ENCODE results near the gene ZNF888. TPM values are rescaled to one million over a fixed set of nuclear protein-coding genes. Genes with fewer than 3 reads are reported as not detected.
A peak's percentile ranks its signal among the peaks of the same experiment; 100 is the strongest.
"Not testable (repeated sequence)": the region's sequence is repeated elsewhere in the genome, so short reads cannot be mapped to it uniquely, and the experiment has no call there.

Gene ZNF888
- total and polyA plus RNA-seq, 9 donors: 1.9 to 4.2 (median 3.1) TPM

DNA sequence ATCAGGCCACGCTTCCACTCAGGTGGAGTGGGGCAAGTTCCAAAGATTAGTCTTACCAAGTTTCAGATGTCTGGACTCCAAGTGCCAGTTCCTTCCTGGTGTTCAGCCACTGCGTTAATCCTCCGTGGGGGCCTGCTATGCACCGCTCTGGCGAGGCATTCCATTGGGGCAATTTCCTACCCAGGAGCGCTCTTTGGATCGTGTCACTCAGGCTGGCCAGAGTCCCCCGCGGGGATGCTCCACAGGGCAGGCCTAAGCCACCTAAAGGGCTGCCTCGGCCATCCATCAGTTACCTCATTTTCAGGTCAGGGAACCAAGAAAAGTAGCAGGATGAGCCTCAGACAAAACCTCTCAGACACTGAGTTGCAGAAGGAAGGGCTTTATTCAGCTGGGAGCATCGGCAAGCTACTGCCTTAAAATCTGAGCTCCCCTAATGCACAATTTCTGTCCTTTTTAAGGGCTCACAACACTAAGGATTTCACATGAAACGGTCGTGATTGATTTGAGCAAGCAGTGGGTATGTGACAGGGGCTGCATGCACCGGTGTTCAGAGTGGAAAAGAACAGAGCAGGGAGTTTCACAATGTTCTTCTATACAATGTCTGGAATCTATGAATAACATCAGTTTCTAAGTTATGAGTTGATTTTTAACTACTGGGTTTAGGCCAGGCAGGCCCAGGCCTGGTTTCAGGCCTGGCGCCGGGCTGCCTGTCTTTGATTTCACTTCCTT is 19.0 kb downstream of the ZNF888 start:
- not testable (repeated sequence) for H3K9me3 ChIP-seq (replicated peaks; ENCODE audit: control insufficient read depth, low read depth, low read length); H3K4me1 ChIP-seq (ENCODE audit: control insufficient read depth, insufficient read depth, low read length); DNase-seq; H3K27me3 ChIP-seq (ENCODE audit: control insufficient read depth, insufficient read depth, low read length); H3K36me3 ChIP-seq (ENCODE audit: control insufficient read depth, insufficient read depth, low read length); H3K4me3 ChIP-seq (ENCODE audit: low read length); H3K27ac ChIP-seq (ENCODE audit: low read length)
- 78% methylated on average over 10 of the region's 16 CpGs for WGBS (ENCODE audit: insufficient coverage)

DNA sequence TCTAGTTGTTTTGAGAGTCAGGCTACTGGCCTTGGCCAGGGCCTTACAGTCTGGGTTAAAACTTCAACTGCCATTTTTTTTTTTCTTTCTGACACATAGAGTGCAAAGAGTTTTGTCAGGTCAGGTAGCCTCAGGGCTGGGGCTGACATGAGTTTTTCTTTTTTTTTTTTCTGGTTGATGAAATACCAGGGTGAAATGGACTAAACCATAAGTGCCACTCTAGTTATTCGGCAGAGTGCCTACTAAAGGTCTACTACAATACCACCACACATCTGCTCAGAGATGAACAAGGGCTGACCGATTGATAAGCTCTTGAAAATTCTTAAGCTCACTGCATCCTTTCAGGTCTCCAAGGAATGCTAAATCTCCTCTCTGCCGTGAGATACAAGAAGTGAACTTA is 21.4 kb downstream of the ZNF888 start:
- peaks cover 2% of the 10 kb centered on the region for H3K4me1 ChIP-seq (ENCODE audit: control insufficient read depth, insufficient read depth, low read length)
- H3K9me3 ChIP-seq (replicated peaks; ENCODE audit: control insufficient read depth, low read depth, low read length): no peaks in the 10 kb centered on the region
- H3K27ac ChIP-seq (ENCODE audit: low read length): no peak overlapping the region
- no peak overlapping the region for H3K4me3 ChIP-seq (ENCODE audit: low read length)
- DNase-seq: no peak
- no peaks in the 10 kb centered on the region for H3K27me3 ChIP-seq (ENCODE audit: control insufficient read depth, insufficient read depth, low read length)
- no CpG with 5 or more reads among the region's 3 CpGs for WGBS (ENCODE audit: insufficient coverage)
- H3K36me3 ChIP-seq (ENCODE audit: control insufficient read depth, insufficient read depth, low read length): peaks cover 3% of the 10 kb centered on the region

DNA sequence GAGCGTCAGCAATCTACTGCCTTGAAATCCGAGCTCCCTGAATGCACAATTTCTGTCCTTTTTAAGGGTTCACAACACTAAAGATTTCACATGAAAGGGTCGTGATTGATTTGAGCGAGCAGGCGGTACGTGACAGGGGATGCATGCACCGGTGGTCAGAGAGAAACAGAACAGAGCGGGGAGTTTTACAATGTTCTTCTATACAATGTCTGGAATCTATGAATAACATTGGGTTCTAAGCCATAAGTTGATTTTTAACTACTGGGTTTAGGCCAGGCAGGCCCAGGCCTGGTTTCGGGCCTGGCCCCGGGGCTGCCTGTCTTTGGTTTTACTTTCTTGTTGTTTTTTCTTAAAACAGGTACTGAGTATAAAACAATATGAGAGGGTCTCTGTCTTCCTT is 24.6 kb downstream of the ZNF888 start:
- WGBS (ENCODE audit: insufficient coverage): 67% methylated on average over 5 of the region's 10 CpGs
- peak; percentile 2 for DNase-seq
- not testable (repeated sequence) for H3K9me3 ChIP-seq (replicated peaks; ENCODE audit: control insufficient read depth, low read depth, low read length); H3K36me3 ChIP-seq (ENCODE audit: control insufficient read depth, insufficient read depth, low read length); H3K4me3 ChIP-seq (ENCODE audit: low read length); H3K4me1 ChIP-seq (ENCODE audit: control insufficient read depth, insufficient read depth, low read length); H3K27me3 ChIP-seq (ENCODE audit: control insufficient read depth, insufficient read depth, low read length); H3K27ac ChIP-seq (ENCODE audit: low read length)

DNA sequence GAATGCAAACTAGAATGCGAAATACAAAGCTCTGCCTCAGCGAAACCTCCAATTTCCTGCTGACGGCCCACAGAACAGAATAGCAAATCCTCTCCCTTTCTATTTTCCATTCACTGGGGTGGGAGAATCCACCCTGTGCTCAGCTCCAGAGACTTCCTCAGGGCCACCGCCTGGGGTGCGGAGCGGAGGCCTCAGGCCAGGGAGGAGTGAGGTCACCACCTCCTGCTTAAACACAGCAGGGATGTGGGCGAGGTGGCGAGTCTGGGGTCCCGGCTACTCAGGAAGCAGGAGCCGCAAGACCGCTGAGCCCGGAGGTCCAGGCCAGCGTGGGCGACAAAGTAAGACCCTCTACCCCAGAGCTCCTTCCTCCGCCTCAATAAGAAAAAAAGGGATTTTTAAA is 25.1 kb downstream of the ZNF888 start:
- no peaks in the 10 kb centered on the region for H3K27me3 ChIP-seq (ENCODE audit: control insufficient read depth, insufficient read depth, low read length)
- H3K27ac ChIP-seq (ENCODE audit: low read length): peak overlapping the region; percentile 95
- WGBS (ENCODE audit: insufficient coverage): no CpG with 5 or more reads among the region's 15 CpGs
- H3K9me3 ChIP-seq (replicated peaks; ENCODE audit: control insufficient read depth, low read depth, low read length): no peaks in the 10 kb centered on the region
- peaks cover 9% of the 10 kb centered on the region for H3K4me1 ChIP-seq (ENCODE audit: control insufficient read depth, insufficient read depth, low read length)
- peak overlapping the region; percentile 81 for H3K4me3 ChIP-seq (ENCODE audit: low read length)
- peak; percentile 65 for DNase-seq
- H3K36me3 ChIP-seq (ENCODE audit: control insufficient read depth, insufficient read depth, low read length): peaks cover 13% of the 10 kb centered on the region

DNA sequence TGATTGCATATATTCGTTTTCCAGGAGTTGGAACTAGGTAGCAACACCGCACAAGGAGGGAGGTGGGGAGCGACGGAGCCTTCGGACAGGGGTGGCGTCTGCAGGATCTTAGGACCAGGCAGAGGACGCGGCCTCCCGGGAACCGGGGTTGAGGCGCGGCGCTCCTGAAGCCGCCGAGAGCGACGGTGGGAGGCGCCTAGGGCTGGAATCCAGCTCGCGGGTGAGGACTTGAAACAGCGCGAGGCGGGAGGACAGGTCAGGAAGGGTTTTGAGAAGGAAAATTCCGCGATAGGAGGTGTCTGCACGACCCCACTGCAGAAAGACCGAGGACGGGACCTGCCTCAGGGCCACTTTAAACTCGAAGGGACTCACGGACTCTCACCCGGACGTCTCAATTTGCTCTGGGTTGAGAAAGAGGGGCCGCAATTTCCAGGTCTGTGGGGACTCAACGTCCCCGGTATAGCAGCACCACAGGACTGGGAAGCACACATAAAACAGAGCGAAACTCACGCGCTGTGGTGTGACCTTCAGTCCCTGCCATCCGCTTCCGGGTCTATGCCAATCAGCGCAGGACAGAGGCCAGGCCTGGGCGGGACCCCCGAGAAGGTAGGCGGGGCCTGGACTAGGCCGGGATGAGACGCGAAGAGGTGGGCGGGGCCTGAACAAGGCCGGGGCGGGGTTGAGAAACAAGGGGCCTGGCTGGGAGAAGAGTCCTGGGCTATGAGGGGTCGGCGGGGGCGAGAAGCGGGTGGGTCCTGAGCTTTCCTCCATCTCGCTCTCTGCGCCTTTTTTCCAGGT is 25.9 kb downstream of the ZNF888 start, which contains the start of gene ZNF320:
ZNF320 (minus strand) TSS at position 498 of the 798 bp plus-strand sequence. CDS start 7,380 bp downstream, outside the sequence.
- H3K27me3 ChIP-seq (ENCODE audit: control insufficient read depth, insufficient read depth, low read length): no peaks in the 10 kb centered on the region
- peaks cover 9% of the 10 kb centered on the region for H3K4me1 ChIP-seq (ENCODE audit: control insufficient read depth, insufficient read depth, low read length)
- peaks cover 15% of the 10 kb centered on the region for H3K36me3 ChIP-seq (ENCODE audit: control insufficient read depth, insufficient read depth, low read length)
- H3K4me3 ChIP-seq (ENCODE audit: low read length): peak within 1 kb of the TSS; percentile 81
- peak; percentile 97 for DNase-seq
- under 1% methylated on average over 55 of the region's 56 CpGs for WGBS (ENCODE audit: insufficient coverage)
- H3K27ac ChIP-seq (ENCODE audit: low read length): peak within 1 kb of the TSS; percentile 95
- H3K9me3 ChIP-seq (replicated peaks; ENCODE audit: control insufficient read depth, low read depth, low read length): no peaks in the 10 kb centered on the region

DNA sequence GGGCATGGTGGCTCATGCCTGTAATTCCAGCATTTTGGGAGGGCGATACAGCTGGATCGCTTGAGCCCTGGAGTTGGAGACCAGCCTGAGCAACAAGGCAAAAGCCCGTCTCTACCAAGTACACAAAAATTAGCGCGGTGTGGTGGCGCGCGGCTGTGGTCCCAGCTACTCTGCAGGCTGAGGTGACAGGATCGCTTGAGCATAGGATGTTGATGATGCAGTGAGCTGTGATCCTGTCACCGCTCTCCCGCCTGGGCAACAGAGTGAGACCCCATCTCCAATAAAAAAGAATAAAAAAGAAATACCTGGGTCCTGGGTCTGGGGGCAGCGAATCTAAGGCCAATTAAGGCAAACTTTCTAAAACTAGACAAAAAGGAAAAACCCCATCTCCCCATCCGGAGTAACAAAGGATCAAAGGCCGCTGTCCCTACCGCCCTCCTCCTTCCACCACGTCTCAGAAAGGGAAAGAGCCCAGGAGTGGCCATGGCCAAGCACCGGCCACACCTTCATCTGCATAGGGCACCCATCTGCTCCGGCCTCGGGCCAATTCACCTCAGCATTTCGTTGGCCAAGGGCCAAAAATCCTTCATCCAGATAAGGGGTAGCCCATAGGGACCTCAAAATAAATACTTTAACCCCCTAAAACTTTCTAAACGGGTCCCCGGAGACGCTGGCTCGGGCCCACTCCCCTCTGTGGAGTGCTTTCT is 26.6 kb downstream of the ZNF888 start:
- WGBS (ENCODE audit: insufficient coverage): 0% methylated on average over 8 of the region's 24 CpGs
- Histone ChIP-seq H3K4me1 (ENCODE audit: control insufficient read depth, insufficient read depth, low read length) (peaks cover 9% of the 10 kb centered on the region), H3K4me3 (ENCODE audit: low read length) (peak overlapping the region; percentile 81), H3K9me3 (replicated peaks; ENCODE audit: control insufficient read depth, low read depth, low read length) (no peaks in the 10 kb centered on the region), H3K27ac (ENCODE audit: low read length) (peak overlapping the region; percentile 95), H3K27me3 (ENCODE audit: control insufficient read depth, insufficient read depth, low read length) (no peaks in the 10 kb centered on the region), H3K36me3 (ENCODE audit: control insufficient read depth, insufficient read depth, low read length) (peaks cover 15% of the 10 kb centered on the region)
- peak; percentile 43 for DNase-seq

DNA sequence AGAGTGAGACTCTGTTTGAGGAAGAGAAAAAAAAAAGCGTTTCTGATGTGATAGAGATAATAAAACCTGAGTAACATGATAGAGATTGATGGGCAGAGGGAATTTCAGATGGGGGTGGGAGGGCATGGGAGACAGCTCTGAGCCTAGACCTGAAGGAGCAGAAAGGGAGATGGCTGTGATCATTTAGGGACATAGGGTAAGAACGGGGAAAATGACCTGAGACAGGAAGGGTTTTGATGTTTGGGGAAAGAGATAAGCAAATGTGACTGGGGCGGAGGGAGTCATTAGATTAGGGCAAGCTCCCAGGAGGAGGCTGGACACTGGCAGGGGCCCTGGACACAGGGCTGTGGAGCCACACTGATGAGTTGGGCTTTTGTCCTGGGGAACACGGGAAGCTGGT is 31.9 kb downstream of the ZNF888 start:
- H3K36me3 ChIP-seq (ENCODE audit: control insufficient read depth, insufficient read depth, low read length): peaks cover 45% of the 10 kb centered on the region
- 62% methylated on average over 4 of the region's 4 CpGs for WGBS (ENCODE audit: insufficient coverage)

DNA sequence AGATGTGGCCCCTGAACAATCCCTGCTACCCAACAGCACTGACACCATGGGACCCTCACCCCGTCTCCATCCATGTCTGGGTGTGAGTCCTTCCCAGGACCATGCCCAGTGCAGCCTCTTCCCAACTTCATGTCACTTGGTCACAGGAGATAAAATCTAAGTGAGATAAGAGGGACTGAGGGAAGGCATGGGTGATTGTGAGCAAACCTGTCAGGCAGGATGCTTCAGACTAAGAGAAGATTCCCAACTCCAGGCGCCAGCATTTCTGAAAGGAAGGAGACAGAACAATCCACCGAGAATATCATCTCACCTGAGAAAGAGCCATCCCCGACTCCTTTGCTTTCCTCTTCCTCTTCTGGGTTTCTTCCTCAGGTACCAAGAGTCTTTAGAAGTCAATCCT is 33.3 kb downstream of the ZNF888 start:
- Histone ChIP-seq H3K27me3 (ENCODE audit: control insufficient read depth, insufficient read depth, low read length) (no peaks in the 10 kb centered on the region), H3K27ac (ENCODE audit: low read length) (no peak overlapping the region), H3K36me3 (ENCODE audit: control insufficient read depth, insufficient read depth, low read length) (peaks cover 52% of the 10 kb centered on the region), H3K4me3 (ENCODE audit: low read length) (no peak overlapping the region), H3K9me3 (replicated peaks; ENCODE audit: control insufficient read depth, low read depth, low read length) (no peaks in the 10 kb centered on the region), H3K4me1 (ENCODE audit: control insufficient read depth, insufficient read depth, low read length) (no peaks in the 10 kb centered on the region)
- WGBS (ENCODE audit: insufficient coverage): 100% methylated on average over 1 of the region's 4 CpGs
- no peak for DNase-seq

More for the DNA sequence above, 31.9 kb downstream of the ZNF888 start:
- no peaks in the 10 kb centered on the region for H3K27me3 ChIP-seq (ENCODE audit: control insufficient read depth, insufficient read depth, low read length)
- H3K9me3 ChIP-seq (replicated peaks; ENCODE audit: control insufficient read depth, low read depth, low read length): no peaks in the 10 kb centered on the region
- no peak overlapping the region for H3K27ac ChIP-seq (ENCODE audit: low read length)
- no peak overlapping the region for H3K4me3 ChIP-seq (ENCODE audit: low read length)
- no peak for DNase-seq
- peaks cover 3% of the 10 kb centered on the region for H3K4me1 ChIP-seq (ENCODE audit: control insufficient read depth, insufficient read depth, low read length)

DNA sequence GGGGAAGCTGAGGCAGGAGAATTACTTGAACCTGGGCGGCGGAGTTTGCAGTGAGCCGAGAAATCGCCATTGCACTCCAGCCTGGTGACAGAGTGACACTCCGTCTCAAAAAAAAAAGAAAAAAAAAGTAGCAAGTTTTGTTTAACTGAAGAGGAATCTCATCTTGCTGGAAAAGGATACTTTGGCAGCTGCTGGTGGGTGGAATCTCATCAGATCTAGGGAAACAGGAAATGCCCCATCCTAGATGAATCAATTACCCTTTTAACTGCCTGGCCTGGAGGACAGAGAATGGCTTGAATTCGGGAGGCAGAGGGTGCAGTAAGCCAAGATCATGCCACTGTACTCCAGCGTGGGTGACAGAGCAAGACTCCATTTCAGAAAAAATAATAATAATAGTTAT is 34.2 kb downstream of the ZNF888 start:
- Histone ChIP-seq H3K4me3 (ENCODE audit: low read length) (no peak overlapping the region), H3K27me3 (ENCODE audit: control insufficient read depth, insufficient read depth, low read length) (no peaks in the 10 kb centered on the region), H3K4me1 (ENCODE audit: control insufficient read depth, insufficient read depth, low read length) (no peaks in the 10 kb centered on the region), H3K36me3 (ENCODE audit: control insufficient read depth, insufficient read depth, low read length) (peaks cover 55% of the 10 kb centered on the region), H3K9me3 (replicated peaks; ENCODE audit: control insufficient read depth, low read depth, low read length) (no peaks in the 10 kb centered on the region), H3K27ac (ENCODE audit: low read length) (no peak overlapping the region)
- 94% methylated on average over 4 of the region's 7 CpGs for WGBS (ENCODE audit: insufficient coverage)
- DNase-seq: no peak

DNA sequence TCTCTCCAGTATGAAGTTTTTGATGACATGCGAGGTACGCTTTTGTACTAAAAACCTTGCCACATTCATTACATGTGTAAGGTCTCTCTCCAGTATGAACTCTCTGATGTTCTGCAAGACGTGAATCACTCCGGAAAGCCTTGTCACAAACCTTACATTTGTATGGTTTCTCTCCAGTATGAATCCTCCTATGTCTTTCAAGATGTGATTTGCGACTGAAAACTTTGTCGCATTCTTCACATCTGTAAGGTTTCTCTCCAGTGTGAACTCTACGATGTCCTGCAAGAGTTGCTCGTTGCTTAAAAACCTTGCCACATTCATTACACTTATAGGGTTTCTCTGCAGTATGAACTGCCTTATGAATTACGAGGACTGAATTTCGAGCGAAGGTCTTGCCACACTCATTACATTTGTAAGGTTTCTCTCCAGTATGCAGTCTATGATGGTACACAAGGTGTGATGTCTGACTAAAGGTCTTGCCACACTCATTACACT is 42.3 kb downstream of the ZNF888 start:
- peaks cover 49% of the 10 kb centered on the region for H3K36me3 ChIP-seq (ENCODE audit: control insufficient read depth, insufficient read depth, low read length)
- WGBS (ENCODE audit: insufficient coverage): 97% methylated on average over 5 of the region's 11 CpGs
- H3K9me3 ChIP-seq (replicated peaks; ENCODE audit: control insufficient read depth, low read depth, low read length): no peaks in the 10 kb centered on the region

More for the DNA sequence above, 42.3 kb downstream of the ZNF888 start:
- Histone ChIP-seq H3K4me1 (ENCODE audit: control insufficient read depth, insufficient read depth, low read length) (no peaks in the 10 kb centered on the region), H3K4me3 (ENCODE audit: low read length) (no peak overlapping the region), H3K27ac (ENCODE audit: low read length) (no peak overlapping the region), H3K27me3 (ENCODE audit: control insufficient read depth, insufficient read depth, low read length) (no peaks in the 10 kb centered on the region)
- DNase-seq: no peak

Measured in muscle of leg (tissue), 11 donors.